Endothelial cell (in vitro differentiated cells): ENCODE data around the gene ASPHD1. TPM values are rescaled to one million over a fixed set of nuclear protein-coding genes. Genes with fewer than 3 reads are reported as not detected.

Experiments
- DNase-seq: peaks from one replicate; pipeline ENCODE4 v3.0.0; 2021; ENCODE audit warnings: low spot score
- H3K27ac Mint-ChIP-seq: one replicate; pipeline ENCODE4 v1.8.0; 2021; ENCODE audit warnings: mixed read lengths, inconsistent platforms; ENCODE audit not compliant: unreplicated experiment
- H3K27me3 Mint-ChIP-seq: one replicate; pipeline ENCODE4 v1.8.0; 2021; ENCODE audit warnings: mild to moderate bottlenecking, moderate library complexity, mixed read lengths, inconsistent platforms; ENCODE audit not compliant: unreplicated experiment
- H3K36me3 Mint-ChIP-seq: one replicate; pipeline ENCODE4 v1.8.0; 2021; ENCODE audit warnings: mild to moderate bottlenecking, low read depth, mixed read lengths, inconsistent platforms; ENCODE audit not compliant: unreplicated experiment
- H3K4me1 Mint-ChIP-seq: one replicate; pipeline ENCODE4 v1.8.0; 2021; ENCODE audit warnings: mild to moderate bottlenecking, mixed read lengths, inconsistent platforms; ENCODE audit not compliant: unreplicated experiment
- H3K4me3 Mint-ChIP-seq: one replicate; pipeline ENCODE4 v1.8.0; 2021; ENCODE audit warnings: mild to moderate bottlenecking, mixed read lengths, inconsistent platforms; ENCODE audit not compliant: unreplicated experiment
- H3K9me3 Mint-ChIP-seq: one replicate; pipeline ENCODE4 v1.8.0; 2021; ENCODE audit warnings: mixed read lengths, inconsistent platforms; ENCODE audit not compliant: unreplicated experiment
- total RNA-seq: library from RNA; stranded (reverse); fragmentation: NEBNext Ultra II Directional; extraction: Animal tissue kit (Norgen Biotek cat#: 25700); gene quantifications from one replicate; pipeline ENCODE4 v1.2.1, GENCODE V29; 2021; ENCODE audit not compliant: unreplicated experiment
- TF ChIP-seq, protein P1 (sequence below): fragments of 200-600 bp; sonication (generic); IDR thresholded peaks from one replicate; pipeline ENCODE4 v1.5.0; 2021; ENCODE audit warnings: antibody characterized with exemption; ENCODE audit not compliant: unreplicated experiment

Gene ASPHD1
- total RNA-seq, 1 donor from 2014 or later, result 3.0 TPM

DNA sequence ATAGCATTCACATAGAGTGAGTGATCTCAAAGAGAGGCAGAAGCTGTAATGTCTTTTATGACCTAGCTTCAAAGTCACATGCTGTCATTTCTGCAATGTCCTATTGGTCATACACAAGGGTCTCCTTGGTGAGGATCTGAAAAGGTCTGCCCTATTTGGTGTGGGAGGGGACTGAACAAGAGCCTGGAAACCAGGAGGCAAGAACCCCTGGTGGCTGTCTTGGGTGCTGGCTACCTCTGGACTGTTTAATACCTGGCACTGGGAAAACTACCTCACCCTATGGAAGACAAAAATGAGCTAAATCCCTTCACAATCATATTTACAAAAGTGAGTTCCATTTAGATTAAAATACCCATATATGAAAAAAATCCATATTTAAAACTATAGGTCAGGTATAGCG lies 16.7 kb downstream of the ASPHD1 start:
- Mint-ChIP-seq H3K27me3 (peaks cover 2% of the 10 kb centered on the region), H3K4me3 (no peak overlapping the region), H3K27ac (no peak overlapping the region), H3K36me3 (peaks cover 36% of the 10 kb centered on the region), H3K4me1 (no peaks in the 10 kb centered on the region), H3K9me3 (no peaks in the 10 kb centered on the region)
- no peak for DNase-seq
- TF ChIP-seq, protein P1, sequence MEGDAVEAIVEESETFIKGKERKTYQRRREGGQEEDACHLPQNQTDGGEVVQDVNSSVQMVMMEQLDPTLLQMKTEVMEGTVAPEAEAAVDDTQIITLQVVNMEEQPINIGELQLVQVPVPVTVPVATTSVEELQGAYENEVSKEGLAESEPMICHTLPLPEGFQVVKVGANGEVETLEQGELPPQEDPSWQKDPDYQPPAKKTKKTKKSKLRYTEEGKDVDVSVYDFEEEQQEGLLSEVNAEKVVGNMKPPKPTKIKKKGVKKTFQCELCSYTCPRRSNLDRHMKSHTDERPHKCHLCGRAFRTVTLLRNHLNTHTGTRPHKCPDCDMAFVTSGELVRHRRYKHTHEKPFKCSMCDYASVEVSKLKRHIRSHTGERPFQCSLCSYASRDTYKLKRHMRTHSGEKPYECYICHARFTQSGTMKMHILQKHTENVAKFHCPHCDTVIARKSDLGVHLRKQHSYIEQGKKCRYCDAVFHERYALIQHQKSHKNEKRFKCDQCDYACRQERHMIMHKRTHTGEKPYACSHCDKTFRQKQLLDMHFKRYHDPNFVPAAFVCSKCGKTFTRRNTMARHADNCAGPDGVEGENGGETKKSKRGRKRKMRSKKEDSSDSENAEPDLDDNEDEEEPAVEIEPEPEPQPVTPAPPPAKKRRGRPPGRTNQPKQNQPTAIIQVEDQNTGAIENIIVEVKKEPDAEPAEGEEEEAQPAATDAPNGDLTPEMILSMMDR, result no peak

DNA sequence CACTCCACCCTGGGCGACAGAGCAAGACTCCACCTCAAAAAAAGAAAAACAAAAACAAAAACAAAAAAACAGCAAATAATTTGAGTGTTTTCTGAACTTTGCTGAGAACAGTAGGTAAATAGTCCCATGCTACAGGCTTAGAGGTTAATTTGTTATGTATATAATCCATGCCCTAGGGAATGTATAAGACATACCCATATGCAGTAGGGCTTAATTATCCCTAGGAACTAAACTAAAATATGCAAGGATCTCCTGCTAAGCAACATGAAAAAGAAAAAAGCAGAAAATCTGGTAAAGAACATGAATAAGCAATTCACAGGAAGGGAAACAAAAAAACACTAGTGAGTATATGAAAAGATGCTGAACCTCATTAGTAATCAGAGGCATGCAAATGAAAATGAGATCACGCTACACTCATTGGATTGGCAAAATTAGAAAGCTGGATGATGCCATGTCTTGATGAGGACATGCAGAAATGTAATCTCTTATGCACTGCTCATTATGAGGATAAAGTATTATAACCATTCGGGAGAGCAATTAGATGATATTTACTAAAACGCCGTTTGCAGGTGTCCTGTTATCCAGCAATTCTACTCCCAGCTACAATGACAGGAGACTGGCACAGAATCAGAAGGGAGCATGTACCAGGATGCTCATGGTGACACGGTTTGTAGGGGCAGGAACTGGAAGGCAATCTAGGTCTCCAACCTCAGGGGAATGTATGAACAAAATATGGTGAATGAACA lies 20.2 kb downstream of the ASPHD1 start:
- no peak overlapping the region for H3K4me3 Mint-ChIP-seq
- TF ChIP-seq, protein P1, result no peak
- H3K36me3 Mint-ChIP-seq, result peaks cover 21% of the 10 kb centered on the region
- no peak for DNase-seq
- no peaks in the 10 kb centered on the region for H3K9me3 Mint-ChIP-seq
- H3K27me3 Mint-ChIP-seq, result peaks cover 2% of the 10 kb centered on the region
- H3K27ac Mint-ChIP-seq, result no peak overlapping the region
- H3K4me1 Mint-ChIP-seq, result peaks cover 6% of the 10 kb centered on the region

DNA sequence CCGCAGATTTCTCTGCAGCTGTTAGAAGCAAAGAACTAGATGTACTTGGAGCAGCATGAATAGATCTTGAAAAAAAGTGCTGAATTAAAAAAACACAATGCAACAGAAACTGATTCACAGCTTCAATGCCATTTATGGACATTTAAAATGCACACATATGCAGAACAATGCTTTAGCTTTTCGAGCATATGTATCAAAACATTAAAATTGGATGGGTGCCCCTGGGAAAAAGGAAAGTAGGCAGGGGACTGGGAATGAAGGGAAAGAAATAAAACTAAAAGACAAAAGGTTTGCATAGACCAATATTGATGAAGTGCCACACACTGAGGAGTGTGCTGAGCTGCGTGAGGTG lies 20.7 kb downstream of the ASPHD1 start:
- H3K4me3 Mint-ChIP-seq, result no peak overlapping the region
- H3K27ac Mint-ChIP-seq, result no peak overlapping the region

DNA sequence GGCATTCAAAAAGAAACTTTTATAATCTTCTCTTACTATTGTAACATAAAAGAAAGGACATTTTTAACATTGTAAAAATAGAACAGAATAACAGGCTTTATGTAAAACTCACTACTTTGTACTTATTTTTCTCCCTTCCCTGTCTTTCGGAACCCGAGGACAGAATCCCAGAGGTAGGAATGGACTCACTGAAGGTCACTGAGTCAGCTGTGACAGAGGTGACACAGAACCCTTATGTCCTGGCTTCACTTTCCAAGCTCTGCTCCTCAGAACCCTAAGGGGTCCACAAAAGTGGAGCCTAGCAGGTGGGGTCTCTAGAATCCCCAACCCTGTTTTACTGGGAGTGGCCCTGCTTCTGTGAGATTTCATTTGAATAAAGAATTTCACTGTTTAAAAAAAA lies 22.0 kb downstream of the ASPHD1 start:
- Mint-ChIP-seq H3K4me3 (no peak overlapping the region), H3K9me3 (no peaks in the 10 kb centered on the region), H3K27me3 (peaks cover 2% of the 10 kb centered on the region), H3K27ac (no peak overlapping the region), H3K4me1 (peaks cover 19% of the 10 kb centered on the region), H3K36me3 (peaks cover 12% of the 10 kb centered on the region)
- no peak for DNase-seq
- TF ChIP-seq, protein P1, result no peak

More for the DNA sequence above, 20.7 kb downstream of the ASPHD1 start:
- DNase-seq, result no peak
- peaks cover 2% of the 10 kb centered on the region for H3K27me3 Mint-ChIP-seq
- TF ChIP-seq, protein P1, result no peak
- peaks cover 7% of the 10 kb centered on the region for H3K4me1 Mint-ChIP-seq
- H3K9me3 Mint-ChIP-seq, result no peaks in the 10 kb centered on the region
- H3K36me3 Mint-ChIP-seq, result peaks cover 15% of the 10 kb centered on the region

DNA sequence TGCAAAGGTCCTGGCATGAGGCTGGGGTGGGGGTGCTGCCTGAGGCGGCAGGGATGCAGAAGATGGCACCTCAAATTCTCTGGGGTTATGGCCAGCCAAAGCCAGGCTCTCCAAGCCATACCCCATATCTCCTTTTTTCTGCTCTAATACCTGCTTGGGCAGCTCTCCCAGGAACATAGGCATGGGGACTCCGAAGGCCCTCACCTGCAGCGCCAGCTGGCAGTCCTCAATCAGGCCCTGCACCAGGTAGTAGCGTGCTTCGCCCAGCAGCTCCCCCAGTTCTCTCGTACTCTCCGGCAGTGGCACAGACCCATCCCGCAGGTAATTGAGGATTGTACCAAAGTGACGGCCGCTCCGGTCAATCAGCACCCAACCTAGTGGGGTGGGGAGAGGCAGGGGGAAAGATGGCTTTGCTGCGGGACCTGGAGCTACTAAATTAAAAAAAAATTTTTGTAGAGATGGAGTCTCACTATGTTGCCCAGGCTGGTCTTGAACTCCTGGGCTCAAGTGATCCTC lies 22.8 kb downstream of the ASPHD1 start:
- DNase-seq, result no peak
- Mint-ChIP-seq H3K4me3 (no peak overlapping the region), H3K9me3 (no peaks in the 10 kb centered on the region), H3K36me3 (peaks cover 12% of the 10 kb centered on the region), H3K27me3 (peaks cover 5% of the 10 kb centered on the region), H3K4me1 (peaks cover 22% of the 10 kb centered on the region), H3K27ac (no peak overlapping the region)
- TF ChIP-seq, protein P1, result no peak
